ENCODE measurements around the gene SPACDR. TPM values are rescaled to one million over a fixed set of nuclear protein-coding genes. Genes with fewer than 3 reads are reported as not detected.

SPACDR gene
- total and polyA plus RNA-seq, 9 of the 15 experiments (the other 6 are each of a cell fraction or from before 2014, with no cell fraction given), result 0.07 to 0.55 (median 0.14) TPM; not detected in 1

- TF ChIP-seq SMC3 (conservative IDR thresholded peaks at IDR 0.05; ENCODE audit: insufficient read depth, low read depth, low read length) (0 out of 2 replicates have a peak, but pooled peaks have one; percentile 11), ZBTB1 (CRISPR knock-in tag; IDR thresholded peaks at IDR 0.05; ENCODE audit: borderline replicate concordance, low read depth) (peak; percentile 85), SNIP1 (IDR thresholded peaks at IDR 0.05; ENCODE audit: low read depth) (no peak; the same call in 1 of the 2 replicates), MAX (CRISPR knock-in tag; IDR thresholded peaks at IDR 0.05) (peak; percentile 100), HMBOX1 (IDR thresholded peaks at IDR 0.05) (no peak), SP1 (CRISPR knock-in tag; IDR thresholded peaks at IDR 0.05) (no peak; the same call in none of the 2 replicates), ZNF318 (IDR thresholded peaks at IDR 0.05; ENCODE audit: borderline replicate concordance in 1 of 2, low read depth in 1 of 2) (peak in 1 of 2 experiments; percentile 20; a peak in 1 of 4 replicates), STAT5A (IDR thresholded peaks at IDR 0.05; ENCODE audit: borderline replicate concordance, low read length) (no peak; the same call in 1 of the 2 replicates), ZBTB7A (IDR thresholded peaks at IDR 0.05; ENCODE audit: borderline replicate concordance, control insufficient read depth, low read depth, low read length) (peak; percentile 85), ATF2 (CRISPR knock-in tag; IDR thresholded peaks at IDR 0.05) (no peak), YBX1 (IDR thresholded peaks at IDR 0.05) (no peak), RBM17 (IDR thresholded peaks at IDR 0.05; ENCODE audit: borderline replicate concordance, low read depth, low read length) (no peak), ELK3 (CRISPR knock-in tag; IDR thresholded peaks at IDR 0.05) (peak; percentile 80; the same call in 1 of the 2 replicates), CHD4 (IDR thresholded peaks at IDR 0.05; ENCODE audit: insufficient read depth, insufficient replicate concordance, low read depth, low read length, poor library complexity, severe bottlenecking) (no peak)
Observed at GRCh38 chr7:100428199-100428966, 35.7 kb downstream of the SPACDR start, which contains the start of gene ZCWPW1 (continued).

Data from K562 (cell line).